CD4-positive, alpha-beta T cell treated with Interferon alpha-2 for 1 hour (primary cell): ENCODE results near the gene VSTM2L.

Experiments
- DNase-seq, 2 donors: peaks; one replicate each; pipeline ENCODE4 v3.0.0-alpha.2; 2020 to 2022

The VSTM2L gene

GRCh38 chr20:37879843-37880242 lies 23.1 kb upstream of the VSTM2L start:
- no peak for DNase-seq

- DNase-seq, result no peak
These were observed 22.0 kb upstream of the VSTM2L start for GRCh38 chr20:37880726-37881591.

GRCh38 chr20:37881601-37882343 lies 21.2 kb upstream of the VSTM2L start:
- DNase-seq, result no peak

GRCh38 chr20:37882961-37883712 lies 19.8 kb upstream of the VSTM2L start:
- DNase-seq, result no peak

GRCh38 chr20:37885042-37885441 lies 17.9 kb upstream of the VSTM2L start:
- no peak for DNase-seq

- DNase-seq, result no peak
These were observed 17.1 kb upstream of the VSTM2L start for GRCh38 chr20:37885593-37886503.

GRCh38 chr20:37886851-37887297 lies 16.1 kb upstream of the VSTM2L start:
- no peak for DNase-seq

GRCh38 chr20:37888641-37889040 lies 14.3 kb upstream of the VSTM2L start:
- DNase-seq, result no peak

GRCh38 chr20:37890108-37890507 lies 12.8 kb upstream of the VSTM2L start:
- DNase-seq, result no peak

- DNase-seq, result no peak
These were observed 12.3 kb upstream of the VSTM2L start for GRCh38 chr20:37890643-37891042.

GRCh38 chr20:37892001-37892400 lies 10.9 kb upstream of the VSTM2L start:
- DNase-seq, result no peak

GRCh38 chr20:37893566-37894241 lies 9.2 kb upstream of the VSTM2L start:
- no peak for DNase-seq

GRCh38 chr20:37894454-37894853 lies 8.5 kb upstream of the VSTM2L start:
- DNase-seq, result no peak

- DNase-seq, result no peak
These were observed 7.8 kb upstream of the VSTM2L start for GRCh38 chr20:37895166-37895565.

- no peak for DNase-seq
These were observed 5.9 kb upstream of the VSTM2L start for GRCh38 chr20:37896932-37897548.

GRCh38 chr20:37898233-37899104 lies 4.5 kb upstream of the VSTM2L start:
- DNase-seq, result no peak

GRCh38 chr20:37899105-37900045 lies 3.6 kb upstream of the VSTM2L start:
- DNase-seq, result no peak

- no peak for DNase-seq
These were observed 1.7 kb upstream of the VSTM2L start for GRCh38 chr20:37901240-37901639.
